Activated naive CD4-positive, alpha-beta T cell treated with anti-CD3 and anti-CD28 coated beads for 36 hours (primary cell): Measurements from ENCODE around the gene CHD6. TPM values are rescaled to one million over a fixed set of nuclear protein-coding genes. Genes with fewer than 3 reads are reported as not detected.

Experiments used
- CTCF ChIA-PET: fragments of 350-600 bp; sonication (Branson Sonifier 250); formaldehyde crosslinking; loops from one replicate; lab custom pipeline; 2021; ENCODE audit warnings: antibody characterized with exemption; lab: Charles Lee
- DNase-seq: peaks from one replicate; pipeline ENCODE4 v3.0.0-alpha.2; 2020
- H3K27ac Mint-ChIP-seq: one replicate; pipeline ENCODE4 v1.8.0; 2021; ENCODE audit warnings: mild to moderate bottlenecking, mixed read lengths
- H3K27me3 Mint-ChIP-seq: one replicate; pipeline ENCODE4 v1.8.0; 2021; ENCODE audit warnings: low read depth, mixed read lengths
- H3K36me3 Mint-ChIP-seq: one replicate; pipeline ENCODE4 v1.8.0; 2021; ENCODE audit warnings: low read depth, mixed read lengths
- H3K4me1 Mint-ChIP-seq: one replicate; pipeline ENCODE4 v1.8.0; 2021; ENCODE audit warnings: low read depth, mixed read lengths
- H3K4me3 Mint-ChIP-seq: one replicate; pipeline ENCODE4 v1.8.0; 2021; ENCODE audit warnings: mild to moderate bottlenecking, moderate library complexity, mixed read lengths
- H3K9me3 Mint-ChIP-seq: one replicate; pipeline ENCODE4 v1.8.0; 2021; ENCODE audit warnings: mixed read lengths
- intact Hi-C: fragments of 100-400 bp; cut with micrococcal nuclease; formaldehyde crosslinking; loops from one replicate; pipeline ENCODE4 v1.15.1; 2023
- total RNA-seq, 2 experiments: library from RNA; stranded (reverse); gene quantifications; one replicate each; pipeline ENCODE4 v1.2.3, GENCODE V29; 2021

The CHD6 gene
- total RNA-seq, 2 experiments from 2014 or later, result 30.1 to 31.8 TPM

DNA sequence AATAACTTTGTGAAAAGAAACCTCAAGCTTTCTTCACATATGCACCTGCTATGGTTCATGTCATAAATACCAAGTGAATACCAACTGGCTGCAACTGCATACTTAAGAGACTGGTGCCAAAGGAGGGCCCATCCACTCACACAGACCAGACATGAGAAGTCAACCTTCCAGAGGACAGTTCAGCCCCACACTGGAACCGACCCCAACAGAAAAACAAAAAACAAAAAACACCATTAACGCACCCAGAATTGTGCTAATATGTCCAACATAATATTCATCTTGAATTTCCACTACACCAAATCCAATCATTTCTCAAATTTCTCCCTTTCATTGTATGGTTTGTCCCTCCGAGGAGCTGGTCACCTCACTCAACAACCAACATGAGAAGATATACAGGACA lies 42.8 kb downstream of the CHD6 start:
- H3K27me3 Mint-ChIP-seq, result no peaks in the 10 kb centered on the region
- peaks cover 2% of the 10 kb centered on the region for H3K9me3 Mint-ChIP-seq
- intact Hi-C loops, result no loop called here
- H3K36me3 Mint-ChIP-seq, result no peaks in the 10 kb centered on the region
- no peak overlapping the region for H3K27ac Mint-ChIP-seq
- no peak for DNase-seq
- no peak overlapping the region for H3K4me3 Mint-ChIP-seq
- H3K4me1 Mint-ChIP-seq, result peaks cover 64% of the 10 kb centered on the region
- CTCF ChIA-PET, result interaction anchor here (0.5 kb wide), 1 partner anchor 295 kb away, joined by 7 read pairs; no protein-coding TSS in a partner anchor

DNA sequence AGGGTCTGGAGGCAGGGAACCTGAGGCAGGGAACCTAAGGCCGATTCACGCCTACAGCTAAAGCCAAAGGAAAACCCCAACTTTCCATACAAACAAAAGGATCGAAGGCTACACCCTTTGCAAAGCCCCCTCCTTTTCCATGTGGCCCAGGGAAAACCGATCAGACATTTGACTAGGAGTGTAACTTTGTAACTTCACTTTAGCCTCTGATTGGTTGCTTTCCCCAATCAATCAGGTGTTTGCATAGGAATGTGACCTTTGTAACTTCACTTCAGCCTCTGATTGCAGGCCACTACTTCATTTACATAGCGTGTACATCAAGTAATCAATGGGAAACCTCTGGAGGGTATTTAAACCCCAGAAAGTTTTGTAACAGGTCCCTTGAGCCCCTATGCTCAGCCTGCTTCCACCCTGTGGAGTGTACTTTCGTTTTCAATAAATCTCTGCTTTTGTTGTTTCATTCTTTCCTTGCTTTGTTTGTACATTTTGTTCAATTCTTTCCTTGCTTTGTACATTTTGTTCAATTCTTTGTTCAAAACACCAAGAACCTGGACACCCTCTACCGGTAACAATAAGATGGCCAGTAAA lies 43.3 kb downstream of the CHD6 start:
- Mint-ChIP-seq H3K9me3 (peaks cover 2% of the 10 kb centered on the region), H3K4me1 (peaks cover 62% of the 10 kb centered on the region), H3K27me3 (no peaks in the 10 kb centered on the region), H3K4me3 (no peak overlapping the region), H3K27ac (no peak overlapping the region), H3K36me3 (no peaks in the 10 kb centered on the region)
- intact Hi-C loops, result no loop called here
- DNase-seq, result no peak
- CTCF ChIA-PET, result interaction anchor here (0.5 kb wide), 1 partner anchor 295 kb away, joined by 7 read pairs; no protein-coding TSS in a partner anchor

DNA sequence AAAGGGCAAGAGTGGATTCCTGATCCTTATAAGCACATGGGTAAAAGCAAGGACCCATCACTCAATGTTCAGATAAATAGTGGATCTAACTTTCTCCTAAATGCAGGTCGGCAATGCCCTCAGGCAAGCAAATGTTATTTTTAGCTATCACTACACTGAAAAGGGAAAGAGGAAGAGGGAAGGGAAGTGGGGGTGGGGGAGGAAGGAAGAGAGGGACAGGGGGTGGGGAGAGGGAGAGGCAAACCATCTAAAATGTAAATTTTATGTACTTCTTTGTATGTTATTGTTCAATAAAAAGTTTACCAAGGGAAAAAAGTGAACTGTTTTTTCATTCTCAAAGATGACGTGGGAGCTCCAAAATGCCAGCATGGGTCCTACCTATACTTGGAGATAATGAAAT lies 44.2 kb downstream of the CHD6 start:
- H3K27me3 Mint-ChIP-seq, result no peaks in the 10 kb centered on the region
- peaks cover 2% of the 10 kb centered on the region for H3K9me3 Mint-ChIP-seq
- H3K4me1 Mint-ChIP-seq, result peaks cover 65% of the 10 kb centered on the region
- H3K4me3 Mint-ChIP-seq, result no peak overlapping the region
- no peak for DNase-seq
- no peaks in the 10 kb centered on the region for H3K36me3 Mint-ChIP-seq
- intact Hi-C loops, result no loop called here
- CTCF ChIA-PET, result no interaction called here
- no peak overlapping the region for H3K27ac Mint-ChIP-seq

DNA sequence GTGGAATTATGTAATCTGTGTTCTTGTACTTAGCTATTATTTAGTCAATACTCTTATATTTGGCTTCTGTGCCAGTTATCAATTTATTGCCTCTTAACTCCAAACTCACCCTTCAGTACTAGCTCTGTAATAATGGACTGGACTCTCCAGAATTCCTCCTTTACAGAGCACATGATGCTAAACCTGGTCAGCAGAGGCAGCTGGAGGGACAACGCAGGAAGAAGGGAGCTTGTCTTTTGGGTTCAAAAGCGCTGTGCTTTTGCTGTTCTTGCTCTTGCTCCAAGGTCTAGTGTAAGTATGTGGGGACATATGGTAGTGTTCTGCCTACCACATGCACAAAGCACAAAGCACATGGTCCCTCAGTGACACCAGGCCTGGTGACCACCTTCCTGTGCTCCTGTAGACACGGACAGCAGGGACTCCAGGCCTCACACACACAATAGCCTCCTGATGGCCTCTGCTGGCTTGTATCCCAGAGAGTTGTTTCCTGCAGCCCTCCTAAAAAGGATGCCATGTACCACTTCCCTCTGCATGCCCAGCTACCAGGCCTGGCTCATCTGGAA lies 46.1 kb downstream of the CHD6 start:
- peaks cover 2% of the 10 kb centered on the region for H3K9me3 Mint-ChIP-seq
- CTCF ChIA-PET, result interaction anchor here (0.6 to 0.9 kb wide), 3 partner anchors 15 to 1677 kb away, joined by 3 to 6 read pairs (median 3); no protein-coding TSS in a partner anchor
- no peak overlapping the region for H3K4me3 Mint-ChIP-seq
- no peak overlapping the region for H3K27ac Mint-ChIP-seq
- peaks cover 61% of the 10 kb centered on the region for H3K4me1 Mint-ChIP-seq
- intact Hi-C loops, result no loop called here
- H3K36me3 Mint-ChIP-seq, result no peaks in the 10 kb centered on the region
- H3K27me3 Mint-ChIP-seq, result no peaks in the 10 kb centered on the region
- DNase-seq, result no peak

DNA sequence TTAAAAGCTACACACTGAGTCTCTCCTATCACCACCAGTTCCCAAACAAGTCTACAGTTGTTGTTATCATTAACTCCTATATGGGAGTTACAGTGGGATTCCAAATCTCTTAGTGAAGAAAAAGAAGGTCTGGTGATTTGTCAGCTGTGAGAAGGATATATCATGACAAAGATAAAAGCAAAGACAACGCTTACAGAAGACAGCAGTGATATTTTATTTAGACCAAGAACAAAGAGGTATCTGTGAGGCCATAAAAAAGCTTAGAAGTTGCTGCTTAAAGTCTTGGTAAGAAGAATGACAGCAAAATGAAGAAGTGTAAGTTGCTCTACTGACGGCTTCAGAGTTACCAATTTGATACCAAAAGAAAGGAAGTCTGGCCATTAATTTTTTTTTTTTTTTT lies 47.2 kb downstream of the CHD6 start:
- no peak for DNase-seq
- H3K9me3 Mint-ChIP-seq, result peaks cover 2% of the 10 kb centered on the region
- no peak overlapping the region for H3K4me3 Mint-ChIP-seq
- intact Hi-C loops, result no loop called here
- no peaks in the 10 kb centered on the region for H3K27me3 Mint-ChIP-seq
- CTCF ChIA-PET, result interaction anchor here (1.1 kb wide), 1 partner anchor 9 kb away, joined by 3 read pairs; no protein-coding TSS in a partner anchor
- peaks cover 61% of the 10 kb centered on the region for H3K4me1 Mint-ChIP-seq
- no peak overlapping the region for H3K27ac Mint-ChIP-seq
- H3K36me3 Mint-ChIP-seq, result peaks cover under 1% of the 10 kb centered on the region

DNA sequence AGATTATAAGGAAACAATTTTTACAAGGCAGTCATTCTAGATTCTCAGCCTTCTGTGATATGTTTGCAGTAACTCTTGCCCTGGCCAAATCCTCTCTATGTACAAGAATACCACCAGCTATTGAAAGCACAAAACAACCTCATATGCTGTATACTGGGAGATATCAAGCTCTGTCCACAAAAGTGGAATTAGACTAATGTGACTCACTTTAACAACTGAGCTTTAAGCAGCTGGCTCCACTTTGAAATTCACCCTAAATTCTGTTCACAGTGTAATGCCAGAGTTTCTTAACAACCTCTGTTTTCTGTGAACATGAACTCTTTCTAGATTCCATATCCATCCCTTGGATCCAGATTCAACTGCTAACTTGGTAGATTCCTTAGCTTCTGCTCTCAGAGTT lies 47.6 kb downstream of the CHD6 start:
- no peaks in the 10 kb centered on the region for H3K27me3 Mint-ChIP-seq
- no peak overlapping the region for H3K4me3 Mint-ChIP-seq
- H3K9me3 Mint-ChIP-seq, result peaks cover 2% of the 10 kb centered on the region
- CTCF ChIA-PET, result interaction anchor here (1.1 kb wide), 1 partner anchor 8 kb away, joined by 3 read pairs; no protein-coding TSS in a partner anchor
- peaks cover 1% of the 10 kb centered on the region for H3K36me3 Mint-ChIP-seq
- intact Hi-C loops, result no loop called here
- no peak overlapping the region for H3K27ac Mint-ChIP-seq
- H3K4me1 Mint-ChIP-seq, result peaks cover 65% of the 10 kb centered on the region
- DNase-seq, result no peak

DNA sequence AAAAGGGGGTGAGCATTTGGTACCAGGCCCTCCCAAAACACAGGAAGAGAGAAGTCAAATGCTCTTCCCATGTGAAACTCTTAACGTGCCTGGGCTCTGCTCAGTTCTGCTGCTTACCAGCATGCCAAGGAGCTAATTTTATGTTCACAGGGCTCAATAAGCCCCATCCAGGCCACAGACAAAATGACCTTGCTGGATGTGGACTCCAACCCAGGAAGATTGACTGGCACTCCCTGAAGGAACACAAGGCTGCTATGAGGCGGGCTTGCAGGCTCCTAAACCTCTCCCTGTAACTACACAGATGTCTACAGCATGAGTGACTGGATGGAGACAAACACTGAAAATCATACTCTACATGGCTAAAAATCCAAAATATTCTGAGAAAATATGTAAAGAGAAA lies 50.6 kb downstream of the CHD6 start:
- Mint-ChIP-seq H3K27me3 (no peaks in the 10 kb centered on the region), H3K36me3 (peaks cover 5% of the 10 kb centered on the region), H3K27ac (no peak overlapping the region), H3K9me3 (no peaks in the 10 kb centered on the region), H3K4me3 (no peak overlapping the region), H3K4me1 (peaks cover 62% of the 10 kb centered on the region)
- no peak for DNase-seq
- intact Hi-C loops, result no loop called here
- CTCF ChIA-PET, result no interaction called here

DNA sequence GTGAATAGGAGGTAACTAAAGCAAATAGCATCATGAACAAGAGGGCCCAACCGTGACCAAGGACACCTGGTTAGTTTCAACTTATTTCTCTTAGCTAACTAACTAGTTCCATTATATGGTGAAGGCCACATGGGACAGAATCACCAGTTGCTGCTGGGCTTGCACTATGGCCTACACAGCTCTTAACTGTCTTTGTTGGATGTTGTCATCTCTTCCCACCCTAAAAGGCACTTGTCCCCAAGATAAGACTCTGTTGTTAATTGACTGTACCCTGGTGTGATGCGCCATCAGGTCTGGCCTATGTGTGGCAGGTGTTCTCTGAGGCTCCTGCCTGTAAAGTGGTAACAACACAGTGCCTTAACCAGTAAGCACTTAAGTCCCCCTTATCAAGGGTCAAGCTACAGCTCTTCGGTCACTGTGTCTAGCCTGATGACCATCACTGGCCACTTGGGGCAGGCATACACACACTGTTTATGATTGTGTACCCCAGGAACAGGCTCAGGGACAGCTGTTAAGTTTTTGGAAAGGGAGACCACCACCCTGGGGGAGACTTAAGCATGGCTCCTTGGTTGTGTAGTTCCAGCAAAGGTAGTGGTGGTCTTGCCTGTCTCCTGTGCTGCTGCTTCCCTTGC lies 51.2 kb downstream of the CHD6 start:
- Mint-ChIP-seq H3K27ac (no peak overlapping the region), H3K27me3 (no peaks in the 10 kb centered on the region), H3K4me1 (peaks cover 60% of the 10 kb centered on the region), H3K36me3 (peaks cover 5% of the 10 kb centered on the region), H3K4me3 (no peak overlapping the region), H3K9me3 (no peaks in the 10 kb centered on the region)
- intact Hi-C loops, result no loop called here
- CTCF ChIA-PET, result no interaction called here
- DNase-seq, result no peak

DNA sequence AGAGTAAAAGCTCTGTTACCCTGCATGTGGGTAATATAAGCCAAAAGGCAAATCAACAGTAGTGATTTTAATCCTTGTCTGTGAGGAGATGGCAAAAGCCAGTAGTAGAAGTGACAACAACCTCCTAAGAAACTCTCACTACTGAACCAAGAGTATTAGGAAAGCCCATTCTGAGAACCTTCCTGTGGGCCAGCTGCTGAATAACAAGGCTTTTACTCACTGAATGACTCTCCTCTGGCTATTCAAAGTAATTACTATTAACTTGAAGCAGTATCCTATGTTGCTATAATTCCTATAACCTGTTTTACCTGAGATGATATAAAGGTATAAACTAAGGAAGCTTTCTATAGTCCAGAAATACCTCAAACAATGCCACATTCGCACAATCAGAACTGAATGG lies 55.1 kb downstream of the CHD6 start:
- no peak overlapping the region for H3K4me3 Mint-ChIP-seq
- H3K36me3 Mint-ChIP-seq, result peaks cover 11% of the 10 kb centered on the region
- peaks cover 66% of the 10 kb centered on the region for H3K4me1 Mint-ChIP-seq
- peaks cover 5% of the 10 kb centered on the region for H3K9me3 Mint-ChIP-seq
- DNase-seq, result no peak
- CTCF ChIA-PET, result no interaction called here
- H3K27me3 Mint-ChIP-seq, result no peaks in the 10 kb centered on the region
- intact Hi-C loops, result no loop called here
- H3K27ac Mint-ChIP-seq, result no peak overlapping the region

DNA sequence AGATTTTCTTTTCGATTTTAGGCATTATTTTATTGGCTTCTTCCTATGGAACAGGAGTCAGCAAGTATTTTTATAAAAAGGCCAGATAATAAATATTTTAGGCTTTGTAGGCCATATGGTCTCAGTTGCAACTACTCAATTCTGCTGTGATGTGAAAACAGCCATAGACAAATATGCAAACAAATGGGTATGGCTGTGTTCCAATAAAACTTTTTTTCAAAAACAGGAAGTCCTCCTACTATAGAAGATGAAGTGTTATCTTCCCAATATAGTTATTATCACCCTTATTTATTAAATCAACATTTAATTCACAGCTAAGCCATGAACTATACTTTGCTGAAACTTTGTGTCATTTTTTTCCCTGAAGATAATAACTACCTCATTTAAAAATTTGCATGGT lies 57.2 kb downstream of the CHD6 start:
- DNase-seq, result no peak
- H3K36me3 Mint-ChIP-seq, result peaks cover 22% of the 10 kb centered on the region
- peaks cover 15% of the 10 kb centered on the region for H3K9me3 Mint-ChIP-seq
- intact Hi-C loops, result no loop called here
- no peak overlapping the region for H3K27ac Mint-ChIP-seq
- no peaks in the 10 kb centered on the region for H3K27me3 Mint-ChIP-seq
- H3K4me3 Mint-ChIP-seq, result no peak overlapping the region
- CTCF ChIA-PET, result no interaction called here
- peaks cover 58% of the 10 kb centered on the region for H3K4me1 Mint-ChIP-seq

DNA sequence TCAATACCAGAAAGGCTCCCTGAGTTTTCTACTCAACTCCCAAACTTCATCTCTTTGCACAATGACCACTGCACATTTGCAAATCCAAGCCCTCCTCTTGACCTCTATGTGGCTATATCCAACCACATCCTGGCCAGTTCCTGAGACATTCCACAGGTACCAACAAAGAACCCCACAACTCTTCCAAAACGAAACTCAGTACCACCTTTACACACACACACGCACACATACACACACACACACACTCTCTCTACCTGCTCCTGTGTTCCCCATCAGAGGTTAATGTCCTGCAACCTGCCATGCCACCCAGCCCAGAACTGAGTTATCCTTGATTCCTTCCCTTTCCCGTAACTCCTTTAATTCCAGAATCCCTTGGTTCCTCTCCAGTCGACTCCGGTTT lies 58.5 kb downstream of the CHD6 start:
- H3K27ac Mint-ChIP-seq, result no peak overlapping the region
- H3K4me1 Mint-ChIP-seq, result peaks cover 49% of the 10 kb centered on the region
- intact Hi-C loops, result no loop called here
- no peak for DNase-seq
- peaks cover 20% of the 10 kb centered on the region for H3K36me3 Mint-ChIP-seq
- H3K27me3 Mint-ChIP-seq, result no peaks in the 10 kb centered on the region
- H3K9me3 Mint-ChIP-seq, result peaks cover 15% of the 10 kb centered on the region
- CTCF ChIA-PET, result interaction anchor here (0.6 kb wide), 1 partner anchor 17 kb away, joined by 3 read pairs; no protein-coding TSS in a partner anchor
- H3K4me3 Mint-ChIP-seq, result no peak overlapping the region

DNA sequence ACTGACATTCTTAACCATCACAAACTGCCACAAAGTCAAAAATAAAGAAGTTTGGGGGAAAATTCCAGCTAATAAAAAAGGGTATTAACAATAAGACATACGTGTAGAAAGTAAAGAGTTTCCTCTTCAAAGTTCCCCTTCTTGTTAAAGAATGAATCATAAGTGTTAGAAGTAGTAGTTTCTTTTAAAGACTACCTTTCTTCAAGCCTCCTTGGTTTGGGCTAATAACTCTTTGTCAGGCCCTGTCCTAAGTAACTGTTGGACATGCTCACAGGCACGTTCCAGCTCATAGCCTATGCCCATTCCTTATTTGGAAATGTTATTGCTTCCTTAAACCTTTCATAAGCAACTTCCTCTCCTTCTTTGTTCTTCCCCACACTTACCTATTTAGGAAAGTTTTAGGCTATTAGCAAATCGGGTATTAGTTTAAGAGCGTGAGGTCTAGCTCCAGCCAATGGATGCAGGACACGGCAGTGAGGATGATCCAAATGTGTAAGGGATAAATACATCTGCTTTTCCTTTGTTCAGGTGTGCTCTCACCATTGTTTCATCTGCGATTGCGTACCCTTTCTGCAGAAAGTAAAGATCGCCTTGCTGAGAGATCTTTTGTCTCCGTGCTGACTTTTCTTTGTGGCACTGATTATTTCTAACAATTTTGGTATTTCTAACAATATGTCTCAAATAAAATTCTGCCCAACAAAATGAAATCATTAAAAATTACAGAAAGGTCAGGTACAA lies 64.9 kb downstream of the CHD6 start:
- H3K9me3 Mint-ChIP-seq, result peaks cover 12% of the 10 kb centered on the region
- peaks cover 22% of the 10 kb centered on the region for H3K4me1 Mint-ChIP-seq
- intact Hi-C loops, result no loop called here
- H3K4me3 Mint-ChIP-seq, result no peak overlapping the region
- CTCF ChIA-PET, result no interaction called here
- H3K36me3 Mint-ChIP-seq, result peaks cover 34% of the 10 kb centered on the region
- no peaks in the 10 kb centered on the region for H3K27me3 Mint-ChIP-seq
- no peak for DNase-seq
- H3K27ac Mint-ChIP-seq, result no peak overlapping the region
